K562 (cell line): ENCODE data around the gene DGAT2. TPM values are rescaled to one million over a fixed set of nuclear protein-coding genes. Genes with fewer than 3 reads are reported as not detected.
A peak's percentile ranks its signal among the peaks of the same experiment; 100 is the strongest.

Source experiments
- DPF2 ChIP-seq: fragments of 450-650 bp; IDR thresholded peaks from 2 replicates; pipeline ENCODE4 v1.6.1; 2016
- EHMT2 ChIP-seq: fragments of 450-650 bp; IDR thresholded peaks from 2 replicates; pipeline ENCODE4 v1.6.1; 2018; ENCODE audit warnings: antibody characterized with exemption
- HDAC3 ChIP-seq: fragments of 450-650 bp; IDR thresholded peaks from 2 replicates; pipeline ENCODE4 v1.6.1; 2018; ENCODE audit warnings: borderline replicate concordance, mild to moderate bottlenecking, moderate library complexity; ENCODE audit not compliant: partially characterized antibody
- MAX ChIP-seq: sonication (generic); formaldehyde crosslinking; IDR thresholded peaks from 2 replicates; pipeline ENCODE4 v1.9.0; 2022; ENCODE audit warnings: mild to moderate bottlenecking, missing genetic modification reagents
- MNT ChIP-seq, 2 experiments: fragments of 450-650 bp; conservative IDR thresholded peaks; 2 replicates each; pipeline ENCODE4 v1.6.1; 2017; ENCODE audit warnings: mild to moderate bottlenecking in 2 of 2, moderate library complexity in 2 of 2
- PATZ1 ChIP-seq: fragments of 250-450 bp; sonication (Bioruptor Pico); IDR thresholded peaks from 2 replicates; pipeline ENCODE4 v1.5.0; 2020; ENCODE audit warnings: mild to moderate bottlenecking, borderline replicate concordance
- SRF ChIP-seq, 2 experiments: fragments of 250-450, 450-650 bp in 1 of 2; sonication (Bioruptor Pico) in 1 of 2; sonication (generic) in 1 of 2; formaldehyde crosslinking; IDR thresholded peaks; 2 replicates each; pipeline versions ENCODE4 v1.5.0 to v1.5.1; 2020 to 2022; ENCODE audit warnings: mild to moderate bottlenecking in 1 of 2, missing genetic modification reagents in 1 of 2
- TRIM25 ChIP-seq: fragments of 450-650 bp; IDR thresholded peaks from 2 replicates; pipeline ENCODE4 v1.7.0; 2016; ENCODE audit warnings: borderline replicate concordance
- ZBTB40 ChIP-seq, 2 experiments: fragments of 450-650 bp in 1 of 2; sonication (generic) in 1 of 2; formaldehyde crosslinking in 1 of 2; IDR thresholded peaks; 2 replicates each; pipeline versions ENCODE4 v1.7.1 to v1.9.0; 2016 to 2022; ENCODE audit warnings: inconsistent platforms in 1 of 2, mild to moderate bottlenecking in 1 of 2, missing genetic modification reagents in 1 of 2
- ZNF431 ChIP-seq: sonication (generic); formaldehyde crosslinking; IDR thresholded peaks from 2 replicates; pipeline ENCODE4 v1.8.0; 2022; ENCODE audit warnings: mild to moderate bottlenecking, missing genetic modification reagents
- polyA plus RNA-seq, 8 experiments: library from polyadenylated mRNA; depleted of rRNA in 4 of 8; stranded (reverse) in 5 of 8; unstranded in 3 of 8; fragments of >200 nt; fragmentation: Nextera tagmentation in 2 of 8; fragmentation: Illumina TruSeq in 1 of 8; extraction: Ambion mirVana in 2 of 8; extraction: Trizol in 1 of 8; gene quantifications; 2 replicates each; pipeline versions ENCODE4 v1.2.1 to v1.2.3, GENCODE V29; 2011 to 2014; ENCODE audit warnings: inconsistent platforms in 1 of 8, missing spikeins in 1 of 8
- total RNA-seq, 7 experiments: library from RNA; depleted of rRNA in 6 of 7; stranded (reverse); fragments of >200 nt in 6 of 7; fragmentation: Illumina TruSeq in 2 of 7; extraction: Trizol in 2 of 7; gene quantifications; 2 replicates each; pipeline versions ENCODE4 v1.2.1 to v1.2.3, GENCODE V29; 2011 to 2021; ENCODE audit warnings: low replicate concordance in 1 of 7

DGAT2 gene
- total and polyA plus RNA-seq, 9 of the 15 experiments (the other 6 are each of a cell fraction or from before 2014, with no cell fraction given): 0.68 to 2.8 (median 1.8) TPM

GRCh38 chr11:75816561-75817239, 48.1 kb downstream of the DGAT2 start (continued):
- TF ChIP-seq ZBTB40 (IDR thresholded peaks at IDR 0.05): peak; percentile 31; the same call in 1 of the 2 replicates
- TF ChIP-seq ZBTB40 (CRISPR knock-in tag; IDR thresholded peaks at IDR 0.05): no peak
- TF ChIP-seq MAX (CRISPR knock-in tag): peak; percentile 68
- TF ChIP-seq ZNF431: 0 out of 2 replicates have a peak, but pooled peaks have one; percentile 44
- TF ChIP-seq TRIM25: 0 out of 2 replicates have a peak, but pooled peaks have one; percentile 53
- peak; percentile 38 for TF ChIP-seq DPF2
- TF ChIP-seq MNT (conservative IDR thresholded peaks at IDR 0.05): peak in 1 of 2 experiments; percentile 63; a peak in 2 of 4 replicates
- 0 out of 2 replicates have a peak, but pooled peaks have one; percentile 49 for TF ChIP-seq EHMT2
- TF ChIP-seq HDAC3: no peak
- no peak for TF ChIP-seq PATZ1 (CRISPR knock-in tag)
- TF ChIP-seq SRF (CRISPR knock-in tag; IDR thresholded peaks at IDR 0.05): no peak
